NT2/D1 (cell line): Measurements from ENCODE around the gene NACAD.

Source experiments
- SUZ12 ChIP-seq: IDR thresholded peaks from 2 replicates; pipeline ENCODE4 v1.6.1; 2011; ENCODE audit not compliant: insufficient read length, insufficient read depth; ENCODE audit errors: extremely low read depth
- YY1 ChIP-seq: IDR thresholded peaks from 2 replicates; pipeline ENCODE4 v1.6.1; 2011; ENCODE audit not compliant: insufficient read length, insufficient read depth
- ZNF274 ChIP-seq: IDR thresholded peaks from 2 replicates; pipeline ENCODE4 v1.6.1; 2011; ENCODE audit warnings: mild to moderate bottlenecking, low read depth, low read length

DNA sequence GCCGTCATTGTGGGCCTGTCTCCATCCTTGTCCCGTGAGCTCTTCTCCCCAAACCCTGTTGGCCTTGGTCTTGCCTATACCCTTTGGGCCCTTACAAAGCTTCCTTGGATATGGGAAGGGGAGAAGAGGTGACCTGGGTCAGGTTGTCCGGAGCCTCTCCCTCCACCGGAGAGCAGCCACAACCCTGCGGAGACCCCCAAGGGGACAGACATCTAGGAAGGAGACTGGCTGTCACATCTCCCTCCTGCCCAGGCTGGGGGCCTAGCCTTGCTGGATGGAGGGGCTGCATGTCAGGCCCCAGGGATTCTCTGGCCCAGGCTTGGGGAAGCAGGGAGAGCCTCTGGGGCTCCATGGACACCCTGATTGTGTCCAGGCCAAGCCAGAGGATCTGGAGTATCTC is 11.8 kb downstream of the NACAD start:
- TF ChIP-seq ZNF274 (no peak), YY1 (no peak), SUZ12 (no peak)
